Mammary epithelial cell (primary cell): ENCODE measurements around the gene PIGR.

Experiments
- CTCF ChIP-seq, 2 donors: IDR thresholded peaks in 1 of 2; conservative IDR thresholded peaks in 1 of 2; 2 replicates each; pipeline ENCODE4 v1.5.1; 2011 to 2012; ENCODE audit warnings: inconsistent platforms in 2 of 2, low read length in 2 of 2, mild to moderate bottlenecking in 2 of 2, control low read depth in 1 of 2, low read depth in 1 of 2; ENCODE audit not compliant: insufficient read depth in 1 of 2; ENCODE audit errors: extremely low read depth in 1 of 2
- EZH2 ChIP-seq: IDR thresholded peaks from 2 replicates; pipeline ENCODE4 v1.6.1; 2012; ENCODE audit warnings: low read length, inconsistent platforms, borderline replicate concordance

GRCh38 chr1:206893380-206893779, 52.9 kb downstream of the PIGR start:
- TF ChIP-seq CTCF (conservative IDR thresholded peaks at IDR 0.05 in 1 of 2, IDR thresholded peaks at IDR 0.05 in 1 of 2; ENCODE audit: extremely low read depth in 1 of 2, insufficient read depth in 1 of 2, low read depth in 1 of 2, low read length in 2 of 2) (no peak), EZH2 (no peak)
